K562 (cell line): ENCODE measurements around the gene PRDM1. TPM values are rescaled to one million over a fixed set of nuclear protein-coding genes. Genes with fewer than 3 reads are reported as not detected.

Experiments used
- BRCA1 ChIP-seq, 2 experiments: fragments of 450-650 bp in 1 of 2; sonication (generic) in 1 of 2; formaldehyde crosslinking in 1 of 2; IDR thresholded peaks; 2 replicates each; pipeline versions ENCODE4 v1.5.0 to v1.6.1; 2017 to 2020; ENCODE audit warnings: mild to moderate bottlenecking in 1 of 2, missing genetic modification reagents in 1 of 2
- CAMTA2 ChIP-seq: fragments of 250-450 bp; sonication (Bioruptor Pico); conservative IDR thresholded peaks from 2 replicates; pipeline ENCODE4 v1.5.1; 2022
- FOXA1 ChIP-seq: fragments of 450-650 bp; IDR thresholded peaks from 2 replicates; pipeline ENCODE4 v1.6.1; 2016; ENCODE audit warnings: mild to moderate bottlenecking, borderline replicate concordance
- HDAC6 ChIP-seq: IDR thresholded peaks from 2 replicates; pipeline ENCODE4 v1.6.1; 2012; ENCODE audit warnings: low read depth, mild to moderate bottlenecking, control low read depth, inconsistent platforms, low read length, moderate library complexity
- KDM1A ChIP-seq, 2 experiments: fragments of 450-650 bp; IDR thresholded peaks; 2 replicates each; pipeline ENCODE4 v1.6.1; 2016; ENCODE audit warnings: mild to moderate bottlenecking in 2 of 2
- KHSRP ChIP-seq: fragments of 450-650 bp; IDR thresholded peaks from 2 replicates; pipeline ENCODE4 v1.6.1; 2017
- KLF6 ChIP-seq: fragments of 250-450 bp; sonication (Bioruptor Pico); IDR thresholded peaks from 2 replicates; pipeline ENCODE4 v1.4.0; 2020; ENCODE audit warnings: mild to moderate bottlenecking, moderate library complexity, borderline replicate concordance
- MIER1 ChIP-seq: fragments of 450-650 bp; IDR thresholded peaks from 2 replicates; pipeline ENCODE4 v1.6.1; 2016; ENCODE audit warnings: antibody characterized with exemption, mild to moderate bottlenecking, low read depth
- NR2F6 ChIP-seq: fragments of 450-650 bp; formaldehyde crosslinking; IDR thresholded peaks from 2 replicates; pipeline ENCODE4 v1.4.0; 2020; ENCODE audit warnings: mild to moderate bottlenecking
- PCBP1 ChIP-seq: fragments of 200-400 bp; formaldehyde crosslinking; IDR thresholded peaks from 2 replicates; pipeline ENCODE4 v1.6.1; 2018; ENCODE audit warnings: mild to moderate bottlenecking, low read depth, low read length; ENCODE audit not compliant: poor library complexity, severe bottlenecking
- POLR2H ChIP-seq: IDR thresholded peaks from 2 replicates; pipeline ENCODE4 v1.6.1; 2016; ENCODE audit warnings: missing genetic modification characterization, low read depth, mild to moderate bottlenecking, control low read depth, missing compliant biosample characterization, moderate library complexity
- RBM17 ChIP-seq: fragments of 200-400 bp; formaldehyde crosslinking; IDR thresholded peaks from 2 replicates; pipeline ENCODE4 v1.6.1; 2017; ENCODE audit warnings: low read depth, mild to moderate bottlenecking, low read length, borderline replicate concordance
- SIRT6 ChIP-seq: IDR thresholded peaks from one replicate; pipeline ENCODE4 v1.6.1; 2012; ENCODE audit warnings: low read depth, mild to moderate bottlenecking, control low read depth, inconsistent platforms, low read length, moderate library complexity
- ZBTB7A ChIP-seq: IDR thresholded peaks from 2 replicates; pipeline ENCODE4 v1.6.1; 2011; ENCODE audit warnings: low read depth, mild to moderate bottlenecking, low read length, moderate library complexity, borderline replicate concordance; ENCODE audit not compliant: control insufficient read depth
- ZNF24 ChIP-seq: fragments of 450-650 bp; IDR thresholded peaks from 2 replicates; pipeline ENCODE4 v1.6.1; 2016
- ZNF444 ChIP-seq: fragments of 250-450 bp; sonication (Bioruptor Pico); IDR thresholded peaks from 2 replicates; pipeline ENCODE4 v1.4.0; 2020; ENCODE audit warnings: mild to moderate bottlenecking, moderate library complexity
- polyA plus RNA-seq, 8 experiments: library from polyadenylated mRNA; depleted of rRNA in 4 of 8; stranded (reverse) in 5 of 8; unstranded in 3 of 8; fragments of >200 nt; fragmentation: Nextera tagmentation in 2 of 8; fragmentation: Illumina TruSeq in 1 of 8; extraction: Ambion mirVana in 2 of 8; extraction: Trizol in 1 of 8; gene quantifications; 2 replicates each; pipeline versions ENCODE4 v1.2.1 to v1.2.3, GENCODE V29; 2011 to 2014; ENCODE audit warnings: inconsistent platforms in 1 of 8, missing spikeins in 1 of 8
- total RNA-seq, 7 experiments: library from RNA; depleted of rRNA in 6 of 7; stranded (reverse); fragments of >200 nt in 6 of 7; fragmentation: Illumina TruSeq in 2 of 7; extraction: Trizol in 2 of 7; gene quantifications; 2 replicates each; pipeline versions ENCODE4 v1.2.1 to v1.2.3, GENCODE V29; 2011 to 2021; ENCODE audit warnings: low replicate concordance in 1 of 7
- TF ChIP-seq, protein P1 (sequence below): fragments of 250-450 bp; sonication (Bioruptor Pico); IDR thresholded peaks from 2 replicates; pipeline ENCODE4 v1.4.0; 2020; ENCODE audit warnings: mild to moderate bottlenecking, moderate library complexity
- TF ChIP-seq, protein P2 (sequence below), 2 experiments: fragments of 450-650 bp; conservative IDR thresholded peaks; 2 replicates each; pipeline ENCODE4 v1.6.1; 2017; ENCODE audit warnings: mild to moderate bottlenecking in 2 of 2, moderate library complexity in 2 of 2
- TF ChIP-seq, protein P3 (sequence below), 2 experiments: fragments of 200-800 bp in 1 of 2; sonication (Bioruptor generic) in 1 of 2; sonication (generic) in 1 of 2; formaldehyde crosslinking in 1 of 2; IDR thresholded peaks in 1 of 2; conservative IDR thresholded peaks in 1 of 2; 2 replicates each; pipeline versions ENCODE4 v1.5.0 to v1.6.1; 2016 to 2020; ENCODE audit warnings: missing compliant biosample characterization in 1 of 2, missing genetic modification characterization in 1 of 2, missing genetic modification reagents in 1 of 2
- TF ChIP-seq, protein P4 (sequence below): fragments of 450-650 bp; formaldehyde crosslinking; IDR thresholded peaks from 2 replicates; pipeline ENCODE4 v1.4.0; 2022; ENCODE audit warnings: mild to moderate bottlenecking, moderate library complexity

Gene PRDM1
- total and polyA plus RNA-seq, 9 of the 15 experiments (the other 6 are each of a cell fraction or from before 2014, with no cell fraction given), result 0.09 to 0.89 (median 0.27) TPM

DNA sequence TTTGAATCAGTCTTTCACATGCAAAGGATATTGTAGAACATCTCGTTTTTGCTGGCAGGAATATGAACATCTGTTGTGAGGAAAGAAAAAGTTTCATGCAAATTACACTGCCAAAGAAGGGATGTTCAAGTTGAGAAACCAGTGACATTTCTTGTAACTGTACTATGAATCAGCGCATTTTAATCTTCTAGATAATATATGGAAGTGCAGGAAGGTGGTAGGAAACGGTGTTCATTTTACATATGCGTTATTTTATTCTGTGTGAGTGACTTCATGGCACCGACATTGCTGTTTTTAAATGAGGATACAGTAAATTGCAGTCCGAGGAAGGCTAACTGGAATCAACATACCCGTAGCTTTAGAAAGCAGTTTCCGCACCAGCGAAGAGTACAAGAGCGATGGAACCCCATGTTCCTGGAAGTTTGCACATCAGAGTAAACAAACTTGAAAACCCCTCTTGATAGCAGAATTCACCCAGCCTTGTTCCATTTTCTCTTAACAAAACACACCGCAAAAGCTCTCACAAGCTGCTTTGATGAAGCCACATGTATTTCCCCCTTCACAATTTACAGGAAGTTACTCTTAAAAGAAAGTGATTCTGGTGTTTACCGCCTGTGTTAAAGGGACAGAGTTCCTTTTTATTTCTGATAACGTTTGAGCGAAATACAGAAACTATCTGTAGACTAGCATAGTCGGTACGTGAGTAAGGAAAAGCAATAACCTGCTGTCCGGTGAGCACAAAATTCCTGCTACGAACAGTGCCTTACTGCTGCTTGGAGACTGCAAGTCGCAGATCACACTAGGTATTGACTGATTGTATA lies 11.5 kb downstream of the PRDM1 start (continued):
- TF ChIP-seq, protein P1, sequence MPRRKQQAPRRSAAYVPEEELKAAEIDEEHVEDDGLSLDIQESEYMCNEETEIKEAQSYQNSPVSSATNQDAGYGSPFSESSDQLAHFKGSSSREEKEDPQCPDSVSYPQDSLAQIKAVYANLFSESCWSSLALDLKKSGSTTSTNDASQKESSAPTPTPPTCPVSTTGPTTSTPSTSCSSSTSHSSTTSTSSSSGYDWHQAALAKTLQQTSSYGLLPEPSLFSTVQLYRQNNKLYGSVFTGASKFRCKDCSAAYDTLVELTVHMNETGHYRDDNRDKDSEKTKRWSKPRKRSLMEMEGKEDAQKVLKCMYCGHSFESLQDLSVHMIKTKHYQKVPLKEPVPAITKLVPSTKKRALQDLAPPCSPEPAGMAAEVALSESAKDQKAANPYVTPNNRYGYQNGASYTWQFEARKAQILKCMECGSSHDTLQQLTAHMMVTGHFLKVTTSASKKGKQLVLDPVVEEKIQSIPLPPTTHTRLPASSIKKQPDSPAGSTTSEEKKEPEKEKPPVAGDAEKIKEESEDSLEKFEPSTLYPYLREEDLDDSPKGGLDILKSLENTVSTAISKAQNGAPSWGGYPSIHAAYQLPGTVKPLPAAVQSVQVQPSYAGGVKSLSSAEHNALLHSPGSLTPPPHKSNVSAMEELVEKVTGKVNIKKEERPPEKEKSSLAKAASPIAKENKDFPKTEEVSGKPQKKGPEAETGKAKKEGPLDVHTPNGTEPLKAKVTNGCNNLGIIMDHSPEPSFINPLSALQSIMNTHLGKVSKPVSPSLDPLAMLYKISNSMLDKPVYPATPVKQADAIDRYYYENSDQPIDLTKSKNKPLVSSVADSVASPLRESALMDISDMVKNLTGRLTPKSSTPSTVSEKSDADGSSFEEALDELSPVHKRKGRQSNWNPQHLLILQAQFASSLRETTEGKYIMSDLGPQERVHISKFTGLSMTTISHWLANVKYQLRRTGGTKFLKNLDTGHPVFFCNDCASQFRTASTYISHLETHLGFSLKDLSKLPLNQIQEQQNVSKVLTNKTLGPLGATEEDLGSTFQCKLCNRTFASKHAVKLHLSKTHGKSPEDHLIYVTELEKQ (CRISPR knock-in tag), result no peak
- no peak for TF ChIP-seq ZNF24
- TF ChIP-seq, protein P2, sequence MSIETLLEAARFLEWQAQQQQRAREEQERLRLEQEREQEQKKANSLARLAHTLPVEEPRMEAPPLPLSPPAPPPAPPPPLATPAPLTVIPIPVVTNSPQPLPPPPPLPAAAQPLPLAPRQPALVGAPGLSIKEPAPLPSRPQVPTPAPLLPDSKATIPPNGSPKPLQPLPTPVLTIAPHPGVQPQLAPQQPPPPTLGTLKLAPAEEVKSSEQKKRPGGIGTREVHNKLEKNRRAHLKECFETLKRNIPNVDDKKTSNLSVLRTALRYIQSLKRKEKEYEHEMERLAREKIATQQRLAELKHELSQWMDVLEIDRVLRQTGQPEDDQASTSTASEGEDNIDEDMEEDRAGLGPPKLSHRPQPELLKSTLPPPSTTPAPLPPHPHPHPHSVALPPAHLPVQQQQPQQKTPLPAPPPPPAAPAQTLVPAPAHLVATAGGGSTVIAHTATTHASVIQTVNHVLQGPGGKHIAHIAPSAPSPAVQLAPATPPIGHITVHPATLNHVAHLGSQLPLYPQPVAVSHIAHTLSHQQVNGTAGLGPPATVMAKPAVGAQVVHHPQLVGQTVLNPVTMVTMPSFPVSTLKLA (conservative IDR thresholded peaks at IDR 0.05), result peak in 1 of 2 experiments; percentile 26; a peak in 1 of 4 replicates
- TF ChIP-seq KLF6 (CRISPR knock-in tag), result no peak
- TF ChIP-seq KHSRP, result no peak
- peak; percentile 53 for TF ChIP-seq POLR2H (tag)
- TF ChIP-seq BRCA1 (IDR thresholded peaks at IDR 0.05), result no peak
- no peak for TF ChIP-seq BRCA1 (CRISPR knock-in tag; IDR thresholded peaks at IDR 0.05)
- TF ChIP-seq PCBP1, result no peak
- no peak for TF ChIP-seq CAMTA2 (CRISPR knock-in tag)
- TF ChIP-seq, protein P3, sequence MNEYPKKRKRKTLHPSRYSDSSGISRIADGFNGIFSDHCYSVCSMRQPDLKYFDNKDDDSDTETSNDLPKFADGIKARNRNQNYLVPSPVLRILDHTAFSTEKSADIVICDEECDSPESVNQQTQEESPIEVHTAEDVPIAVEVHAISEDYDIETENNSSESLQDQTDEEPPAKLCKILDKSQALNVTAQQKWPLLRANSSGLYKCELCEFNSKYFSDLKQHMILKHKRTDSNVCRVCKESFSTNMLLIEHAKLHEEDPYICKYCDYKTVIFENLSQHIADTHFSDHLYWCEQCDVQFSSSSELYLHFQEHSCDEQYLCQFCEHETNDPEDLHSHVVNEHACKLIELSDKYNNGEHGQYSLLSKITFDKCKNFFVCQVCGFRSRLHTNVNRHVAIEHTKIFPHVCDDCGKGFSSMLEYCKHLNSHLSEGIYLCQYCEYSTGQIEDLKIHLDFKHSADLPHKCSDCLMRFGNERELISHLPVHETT (CRISPR knock-in tag; conservative IDR thresholded peaks at IDR 0.05 in 1 of 2, IDR thresholded peaks at IDR 0.05 in 1 of 2), result peak in 1 of 2 experiments; percentile 26; a peak in 2 of 4 replicates
- TF ChIP-seq RBM17, result no peak
- TF ChIP-seq FOXA1, result no peak
- TF ChIP-seq ZBTB7A, result no peak
- TF ChIP-seq HDAC6, result no peak
- no peak for TF ChIP-seq MIER1
- TF ChIP-seq NR2F6, result no peak
- TF ChIP-seq SIRT6, result no peak
- no peak for TF ChIP-seq KDM1A (IDR thresholded peaks at IDR 0.05)
- TF ChIP-seq, protein P4, sequence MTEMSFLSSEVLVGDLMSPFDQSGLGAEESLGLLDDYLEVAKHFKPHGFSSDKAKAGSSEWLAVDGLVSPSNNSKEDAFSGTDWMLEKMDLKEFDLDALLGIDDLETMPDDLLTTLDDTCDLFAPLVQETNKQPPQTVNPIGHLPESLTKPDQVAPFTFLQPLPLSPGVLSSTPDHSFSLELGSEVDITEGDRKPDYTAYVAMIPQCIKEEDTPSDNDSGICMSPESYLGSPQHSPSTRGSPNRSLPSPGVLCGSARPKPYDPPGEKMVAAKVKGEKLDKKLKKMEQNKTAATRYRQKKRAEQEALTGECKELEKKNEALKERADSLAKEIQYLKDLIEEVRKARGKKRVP (CRISPR knock-in tag), result 0 out of 2 replicates have a peak, but pooled peaks have one; percentile 41
- no peak for TF ChIP-seq ZNF444
